SK-N-MC (cell line): ENCODE data around the gene CNPY3.

Experiments
- EZH2 ChIP-seq: fragments of 200-600 bp; sonication (generic); IDR thresholded peaks from one replicate; pipeline ENCODE4 v1.6.1; 2017; ENCODE audit warnings: antibody characterized with exemption
- POLR2AphosphoS5 ChIP-seq: IDR thresholded peaks from 2 replicates; pipeline ENCODE4 v1.6.1; 2012; ENCODE audit warnings: mild to moderate bottlenecking, low read depth, low read length, borderline replicate concordance

- TF ChIP-seq EZH2 (no peak), POLR2AphosphoS5 (no peak)
These were observed 23.1 kb downstream of the CNPY3 start for GRCh38 chr6:42952389-42952788.
